ENCODE measurements around the gene ABL1.

The ABL1 gene

DNA sequence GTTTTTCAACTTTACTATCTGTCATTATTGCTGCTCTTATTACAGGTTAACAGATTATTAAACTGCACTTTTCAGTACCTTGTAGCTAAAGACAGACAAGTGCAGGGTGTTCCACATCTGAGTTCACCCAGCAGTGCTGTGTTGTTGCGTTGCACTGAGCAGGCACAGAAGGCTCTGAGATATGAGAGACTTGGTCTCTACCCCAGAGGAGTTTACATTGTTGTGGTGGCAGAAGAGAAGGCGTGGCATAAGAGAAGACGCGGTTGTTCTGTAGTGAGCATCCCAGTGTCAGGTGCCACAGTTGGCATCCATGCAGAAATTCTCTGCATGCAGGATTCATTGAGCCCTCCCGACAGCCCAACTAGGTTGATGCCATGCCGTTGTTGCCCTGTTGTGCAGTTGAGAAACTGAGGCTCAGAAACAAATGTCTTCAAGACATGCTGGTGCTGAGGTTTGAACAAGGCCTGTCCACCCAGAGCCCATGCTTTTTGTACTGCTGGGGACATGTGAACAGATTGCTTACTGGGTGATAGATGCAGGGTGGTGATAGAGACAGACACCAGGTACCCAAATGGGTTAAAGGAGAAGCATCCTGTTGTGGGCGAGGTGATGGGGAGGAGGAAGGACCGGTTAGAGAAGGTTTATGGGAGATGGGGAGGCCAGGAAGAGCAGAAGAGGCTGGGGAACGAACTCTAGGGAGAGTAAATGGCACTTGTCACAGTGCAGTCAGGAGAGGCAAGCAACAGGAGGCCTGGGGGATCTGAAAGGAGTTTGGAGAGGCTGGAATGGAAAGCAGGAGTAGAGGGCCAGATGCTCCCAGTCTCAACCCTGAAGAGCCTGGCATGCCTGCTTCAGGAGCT lies 8.2 kb downstream of the ABL1 start:
- TF ChIP-seq, protein P1, sequence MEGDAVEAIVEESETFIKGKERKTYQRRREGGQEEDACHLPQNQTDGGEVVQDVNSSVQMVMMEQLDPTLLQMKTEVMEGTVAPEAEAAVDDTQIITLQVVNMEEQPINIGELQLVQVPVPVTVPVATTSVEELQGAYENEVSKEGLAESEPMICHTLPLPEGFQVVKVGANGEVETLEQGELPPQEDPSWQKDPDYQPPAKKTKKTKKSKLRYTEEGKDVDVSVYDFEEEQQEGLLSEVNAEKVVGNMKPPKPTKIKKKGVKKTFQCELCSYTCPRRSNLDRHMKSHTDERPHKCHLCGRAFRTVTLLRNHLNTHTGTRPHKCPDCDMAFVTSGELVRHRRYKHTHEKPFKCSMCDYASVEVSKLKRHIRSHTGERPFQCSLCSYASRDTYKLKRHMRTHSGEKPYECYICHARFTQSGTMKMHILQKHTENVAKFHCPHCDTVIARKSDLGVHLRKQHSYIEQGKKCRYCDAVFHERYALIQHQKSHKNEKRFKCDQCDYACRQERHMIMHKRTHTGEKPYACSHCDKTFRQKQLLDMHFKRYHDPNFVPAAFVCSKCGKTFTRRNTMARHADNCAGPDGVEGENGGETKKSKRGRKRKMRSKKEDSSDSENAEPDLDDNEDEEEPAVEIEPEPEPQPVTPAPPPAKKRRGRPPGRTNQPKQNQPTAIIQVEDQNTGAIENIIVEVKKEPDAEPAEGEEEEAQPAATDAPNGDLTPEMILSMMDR (IDR thresholded peaks at IDR 0.05; ENCODE audit: control extremely low read depth, extremely low read depth, low read depth, missing control alignments) = no peak
- ChIA-PET POLR2A (no interaction called here), CTCF (interaction anchor here (0.9 to 2.2 kb wide), 3 partner anchors 23 to 143 kb away, joined by 3 to 9 read pairs (median 3); no protein-coding TSS in a partner anchor)
- DNase-seq (ENCODE audit: extremely low spot score) = no peak

DNA sequence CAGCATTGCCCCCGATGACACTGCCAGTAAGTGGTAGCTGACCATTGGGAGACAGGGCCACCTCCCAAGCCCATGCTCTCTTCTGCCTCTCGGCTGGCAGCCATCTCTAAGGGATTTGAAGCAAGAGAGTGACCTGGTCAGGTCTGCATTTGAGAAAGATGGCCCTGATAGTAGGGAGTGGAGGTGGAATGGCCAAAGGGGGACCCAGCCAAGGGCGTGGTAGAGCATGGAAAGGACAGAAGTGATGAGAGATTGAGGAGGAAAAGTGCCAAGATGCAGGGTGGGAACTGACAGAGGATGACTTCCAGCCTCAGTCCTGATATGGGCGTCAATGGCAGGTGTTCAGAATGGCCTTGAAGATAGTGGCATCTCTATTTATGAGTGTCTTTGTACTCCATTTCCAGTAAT lies 9.0 kb downstream of the ABL1 start:
- CTCF ChIA-PET = interaction anchor here (1.0 kb wide), 1 partner anchor 22 kb away, joined by 3 read pairs; no protein-coding TSS in a partner anchor

DNA sequence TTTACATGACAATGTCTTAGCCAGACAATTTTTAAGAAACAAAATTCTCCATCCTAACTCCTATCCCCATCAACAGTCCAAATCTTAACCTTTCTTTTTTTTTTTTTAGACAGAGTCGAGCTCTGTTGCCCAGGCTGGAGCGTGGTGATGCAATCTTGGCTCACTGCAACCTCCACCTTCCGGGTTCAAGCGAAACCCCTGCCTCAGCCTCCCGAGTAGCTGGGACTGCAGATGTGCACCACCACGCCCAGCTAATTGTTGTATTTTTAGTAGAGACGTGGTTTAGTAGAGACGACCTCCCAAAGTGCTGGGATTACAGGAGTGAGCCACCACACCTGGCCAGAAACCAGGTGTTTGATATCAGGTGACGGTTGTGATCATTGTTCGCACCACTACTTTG lies 10.2 kb downstream of the ABL1 start:
- DNase-seq (ENCODE audit: extremely low spot score) = no peak
- ChIA-PET CTCF (interaction anchor here (0.8 to 1.7 kb wide), 6 partner anchors 17 to 201 kb away, joined by 3 to 6 read pairs (median 4); no protein-coding TSS in a partner anchor), POLR2A (interaction anchor here (0.6 kb wide), 1 partner anchor 268 kb away, joined by 7 read pairs; no protein-coding TSS in a partner anchor)
- TF ChIP-seq, protein P1 (IDR thresholded peaks at IDR 0.05; ENCODE audit: control extremely low read depth, extremely low read depth, low read depth, missing control alignments) = no peak

More for the DNA sequence above, 9.0 kb downstream of the ABL1 start:
- TF ChIP-seq, protein P1 (IDR thresholded peaks at IDR 0.05; ENCODE audit: control extremely low read depth, extremely low read depth, low read depth, missing control alignments) = no peak
- no peak for DNase-seq (ENCODE audit: extremely low spot score)
- POLR2A ChIA-PET = no interaction called here

DNA sequence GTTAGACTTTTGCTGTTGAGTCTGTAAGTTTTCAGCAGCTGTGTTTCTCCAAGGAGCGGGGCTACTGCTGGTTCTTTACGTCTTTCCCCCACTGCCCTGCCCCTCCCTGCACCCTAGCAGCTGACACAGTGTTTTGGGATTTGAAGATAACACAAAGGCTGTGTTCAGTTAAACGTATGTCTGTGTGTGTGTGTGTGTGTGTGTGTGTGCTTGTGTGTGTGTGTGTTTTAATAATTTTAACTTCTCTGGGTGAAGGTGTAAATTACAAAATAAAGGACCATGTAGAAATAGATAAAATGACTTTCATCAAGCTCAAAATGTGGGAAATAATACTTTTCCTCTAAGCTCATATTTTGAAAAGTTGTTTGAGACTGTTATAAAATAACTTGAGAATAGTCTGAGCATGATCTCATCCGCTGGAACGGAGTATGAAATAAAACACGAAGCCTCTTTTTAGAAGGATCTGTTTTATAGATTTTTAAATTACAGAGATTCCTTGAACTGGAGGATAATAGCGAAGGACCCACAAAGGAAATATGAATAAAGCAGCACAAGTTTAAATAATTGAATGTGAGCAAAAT lies 10.9 kb downstream of the ABL1 start:
- no peak for DNase-seq (ENCODE audit: extremely low spot score)
- CTCF ChIA-PET = interaction anchor here (1.1 to 1.7 kb wide), 8 partner anchors 15 to 200 kb away, joined by 3 to 6 read pairs (median 4); no protein-coding TSS in a partner anchor
- POLR2A ChIA-PET = interaction anchor here (0.6 kb wide), 1 partner anchor 269 kb away, joined by 7 read pairs; no protein-coding TSS in a partner anchor
- TF ChIP-seq, protein P1 (IDR thresholded peaks at IDR 0.05; ENCODE audit: control extremely low read depth, extremely low read depth, low read depth, missing control alignments) = no peak

DNA sequence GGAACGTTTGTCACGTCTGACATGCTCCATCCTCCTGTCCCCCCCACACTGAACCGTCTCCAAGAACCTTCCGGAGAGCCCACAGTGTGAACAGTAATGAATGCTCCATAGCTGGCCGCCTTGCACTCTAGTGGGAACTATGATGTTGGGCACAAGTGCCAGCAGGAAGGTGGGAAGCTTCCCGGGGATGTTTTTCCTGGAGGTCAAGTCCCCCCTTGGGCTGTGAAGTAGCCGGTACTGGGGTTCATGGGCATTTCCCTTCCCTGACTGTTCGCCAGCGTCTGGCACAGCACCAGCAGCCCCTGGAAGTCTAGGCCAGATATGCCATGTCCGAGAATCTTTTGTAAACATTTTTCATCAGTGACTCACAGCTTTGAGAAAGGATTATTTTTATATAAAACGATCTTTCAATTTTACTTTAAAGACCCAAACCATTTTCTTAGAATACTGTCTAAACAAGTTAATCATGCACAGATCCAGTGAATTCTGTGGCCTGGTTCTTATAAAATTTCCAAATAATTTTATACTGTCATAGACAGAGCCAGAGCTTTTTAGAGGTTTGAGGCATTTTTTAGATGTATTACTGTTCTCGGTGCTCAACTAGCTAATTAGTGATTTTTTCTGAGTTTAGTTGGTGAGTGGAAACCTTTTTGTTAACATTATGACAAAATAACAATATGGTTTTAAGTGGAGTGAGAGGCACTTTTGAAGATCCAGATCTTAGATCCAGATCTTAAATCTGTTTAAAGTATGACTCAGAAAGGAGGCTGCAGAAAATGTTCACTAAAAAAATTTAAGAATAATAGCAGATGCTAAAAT lies 11.6 kb downstream of the ABL1 start:
- CTCF ChIA-PET = interaction anchor here (1.1 to 1.6 kb wide), 5 partner anchors 16 to 146 kb away, joined by 3 to 4 read pairs (median 4); no protein-coding TSS in a partner anchor
- no peak for DNase-seq (ENCODE audit: extremely low spot score)
- TF ChIP-seq, protein P1 (IDR thresholded peaks at IDR 0.05; ENCODE audit: control extremely low read depth, extremely low read depth, low read depth, missing control alignments) = no peak
- POLR2A ChIA-PET = no interaction called here
